Suprapubic skin (tissue), 4 donors: Measurements from ENCODE around the gene STAU1.

Source experiments
- POLR2A ChIP-seq, 2 donors: fragments of 450-650 bp; IDR thresholded peaks; one replicate each; pipeline ENCODE4 v1.6.1; 2017; ENCODE audit warnings: antibody characterized with exemption in 2 of 2, mild to moderate bottlenecking in 2 of 2, moderate library complexity in 2 of 2
- POLR2AphosphoS5 ChIP-seq, 3 donors: sonication (generic); formaldehyde crosslinking; IDR thresholded peaks; one replicate each; pipeline ENCODE4 v1.6.1; 2017; ENCODE audit warnings: antibody characterized with exemption in 3 of 3
- TF ChIP-seq, protein P1 (sequence below), 2 donors: fragments of 200-600 bp in 1 of 2; fragments of 450-650 bp in 1 of 2; sonication (generic) in 1 of 2; IDR thresholded peaks; one replicate each; pipeline ENCODE4 v1.5.1; 2016 to 2019; ENCODE audit warnings: antibody characterized with exemption in 2 of 2, mild to moderate bottlenecking in 1 of 2, moderate library complexity in 1 of 2

GRCh38 chr20:49185071-49185761, 2.9 kb downstream of the STAU1 start:
- TF ChIP-seq POLR2A (IDR thresholded peaks at IDR 0.05) (no peak), POLR2AphosphoS5 (IDR thresholded peaks at IDR 0.05) (no peak)
- TF ChIP-seq, protein P1, sequence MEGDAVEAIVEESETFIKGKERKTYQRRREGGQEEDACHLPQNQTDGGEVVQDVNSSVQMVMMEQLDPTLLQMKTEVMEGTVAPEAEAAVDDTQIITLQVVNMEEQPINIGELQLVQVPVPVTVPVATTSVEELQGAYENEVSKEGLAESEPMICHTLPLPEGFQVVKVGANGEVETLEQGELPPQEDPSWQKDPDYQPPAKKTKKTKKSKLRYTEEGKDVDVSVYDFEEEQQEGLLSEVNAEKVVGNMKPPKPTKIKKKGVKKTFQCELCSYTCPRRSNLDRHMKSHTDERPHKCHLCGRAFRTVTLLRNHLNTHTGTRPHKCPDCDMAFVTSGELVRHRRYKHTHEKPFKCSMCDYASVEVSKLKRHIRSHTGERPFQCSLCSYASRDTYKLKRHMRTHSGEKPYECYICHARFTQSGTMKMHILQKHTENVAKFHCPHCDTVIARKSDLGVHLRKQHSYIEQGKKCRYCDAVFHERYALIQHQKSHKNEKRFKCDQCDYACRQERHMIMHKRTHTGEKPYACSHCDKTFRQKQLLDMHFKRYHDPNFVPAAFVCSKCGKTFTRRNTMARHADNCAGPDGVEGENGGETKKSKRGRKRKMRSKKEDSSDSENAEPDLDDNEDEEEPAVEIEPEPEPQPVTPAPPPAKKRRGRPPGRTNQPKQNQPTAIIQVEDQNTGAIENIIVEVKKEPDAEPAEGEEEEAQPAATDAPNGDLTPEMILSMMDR (IDR thresholded peaks at IDR 0.05) = no peak
